Measurements from ENCODE around the gene HIVEP3.

DNA sequence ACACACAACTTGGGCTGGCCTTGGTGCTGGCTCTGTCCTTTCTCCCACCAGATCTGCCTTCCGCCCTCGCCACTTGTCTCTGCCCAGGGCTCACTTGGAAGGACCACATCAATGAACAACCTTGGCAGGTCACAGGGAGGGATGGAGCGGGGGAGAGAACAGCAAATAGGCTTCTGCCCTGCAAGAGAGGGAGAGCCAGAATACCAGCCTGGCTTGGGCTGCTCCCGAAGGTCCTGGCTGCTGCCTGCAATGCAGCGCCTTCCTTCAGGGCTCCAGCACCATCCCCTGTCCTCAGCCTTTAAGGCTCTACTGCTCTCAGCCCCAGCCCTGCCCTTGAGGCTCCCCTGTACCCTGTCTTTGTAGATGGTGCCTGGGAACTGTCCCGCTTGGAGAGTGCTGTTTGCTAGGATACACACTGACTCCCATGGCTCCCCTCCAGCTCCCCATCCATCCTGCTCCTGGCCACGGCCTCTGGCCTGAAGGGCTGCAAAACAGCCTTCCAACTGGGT is 43.8 kb downstream of the HIVEP3 start:
- no peak for TF ChIP-seq CTCF (IDR thresholded peaks at IDR 0.05)
- TF ChIP-seq POLR2A (IDR thresholded peaks at IDR 0.05): no peak
- TF ChIP-seq POLR2AphosphoS5 (IDR thresholded peaks at IDR 0.05): no peak
- TF ChIP-seq EP300 (IDR thresholded peaks at IDR 0.05): no peak
